ENCODE measurements around the gene NLE1.
"Not testable (repeated sequence)": the region's sequence is repeated elsewhere in the genome, so short reads cannot be mapped to it uniquely, and the experiment has no call there.

NLE1 gene

GRCh38 chr17:35141681-35142466 is at the start of gene NLE1:
Gene NLE1, minus strand, starts transcription at chr17:35142303. Its CDS starts 28 bp downstream, at chr17:35142275.
- Histone ChIP-seq H3K36me3 (ENCODE audit: control insufficient read depth, insufficient read depth, low read length) (no peaks in the 10 kb centered on the region), H3K27ac (ENCODE audit: low read depth, low read length) (no peak within 1 kb of the TSS), H3K9ac (ENCODE audit: low read length) (peak within 1 kb of the TSS; percentile 25), H3K27me3 (ENCODE audit: control insufficient read depth, insufficient read depth, low read length) (no peaks in the 10 kb centered on the region), H3K4me1 (ENCODE audit: control insufficient read depth, insufficient read depth, low read length) (peaks cover 2% of the 10 kb centered on the region), H3K4me3 (ENCODE audit: low read length) (peak within 1 kb of the TSS; percentile 62)

DNA sequence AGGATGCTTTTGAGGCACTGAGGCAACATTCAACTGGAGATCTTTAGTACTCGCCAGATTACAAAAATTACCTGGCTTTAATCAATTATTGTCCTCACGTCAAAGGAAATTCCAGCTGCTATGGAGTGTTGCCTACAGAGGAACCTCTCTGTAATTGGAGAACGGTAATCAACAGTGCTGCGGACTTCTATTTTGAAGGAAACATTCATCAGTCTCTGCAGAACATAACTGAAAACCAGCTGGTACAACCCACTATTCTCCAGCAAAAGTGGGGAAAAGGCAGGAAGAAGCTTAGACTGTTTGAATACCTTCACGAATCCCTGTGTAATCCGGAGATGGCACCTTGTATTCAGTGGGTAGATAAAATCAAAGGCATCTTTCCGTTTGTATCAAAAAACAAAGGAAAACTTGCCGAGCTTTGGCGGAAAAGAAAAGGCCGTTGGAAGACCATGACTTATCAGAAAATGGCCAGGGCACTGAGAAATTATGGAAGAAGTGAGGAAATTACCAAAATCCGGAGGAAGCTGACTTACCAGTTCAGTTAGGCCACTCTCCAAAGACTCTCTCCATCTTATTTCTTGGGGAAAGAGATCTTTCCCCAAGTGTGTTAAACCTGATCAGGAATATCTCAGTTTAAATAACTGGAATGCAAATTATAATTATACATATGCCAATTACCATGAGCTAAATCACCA is 49.0 kb upstream of the NLE1 start:
- no peak overlapping the region for H3K4me3 ChIP-seq (ENCODE audit: low read length)
- H3K9ac ChIP-seq (ENCODE audit: low read length), result no peak overlapping the region
- no peak overlapping the region for H3K27ac ChIP-seq (ENCODE audit: low read depth, low read length)
- no peaks in the 10 kb centered on the region for H3K27me3 ChIP-seq (ENCODE audit: control insufficient read depth, insufficient read depth, low read length)
- no peaks in the 10 kb centered on the region for H3K4me1 ChIP-seq (ENCODE audit: control insufficient read depth, insufficient read depth, low read length)
- no peaks in the 10 kb centered on the region for H3K36me3 ChIP-seq (ENCODE audit: control insufficient read depth, insufficient read depth, low read length)

GRCh38 chr17:35189291-35189690 is 47.2 kb upstream of the NLE1 start:
- H3K36me3 ChIP-seq (ENCODE audit: control insufficient read depth, insufficient read depth, low read length), result no peaks in the 10 kb centered on the region
- H3K4me1 ChIP-seq (ENCODE audit: control insufficient read depth, insufficient read depth, low read length), result no peaks in the 10 kb centered on the region
- H3K4me3 ChIP-seq (ENCODE audit: low read length), result no peak overlapping the region
- no peak overlapping the region for H3K27ac ChIP-seq (ENCODE audit: low read depth, low read length)
- no peaks in the 10 kb centered on the region for H3K27me3 ChIP-seq (ENCODE audit: control insufficient read depth, insufficient read depth, low read length)
- no peak overlapping the region for H3K9ac ChIP-seq (ENCODE audit: low read length)

GRCh38 chr17:35188111-35188510 is 46.0 kb upstream of the NLE1 start:
- Histone ChIP-seq H3K27ac (ENCODE audit: low read depth, low read length) (no peak overlapping the region), H3K36me3 (ENCODE audit: control insufficient read depth, insufficient read depth, low read length) (no peaks in the 10 kb centered on the region), H3K27me3 (ENCODE audit: control insufficient read depth, insufficient read depth, low read length) (no peaks in the 10 kb centered on the region), H3K9ac (ENCODE audit: low read length) (no peak overlapping the region), H3K4me1 (ENCODE audit: control insufficient read depth, insufficient read depth, low read length) (no peaks in the 10 kb centered on the region), H3K4me3 (ENCODE audit: low read length) (no peak overlapping the region)

DNA sequence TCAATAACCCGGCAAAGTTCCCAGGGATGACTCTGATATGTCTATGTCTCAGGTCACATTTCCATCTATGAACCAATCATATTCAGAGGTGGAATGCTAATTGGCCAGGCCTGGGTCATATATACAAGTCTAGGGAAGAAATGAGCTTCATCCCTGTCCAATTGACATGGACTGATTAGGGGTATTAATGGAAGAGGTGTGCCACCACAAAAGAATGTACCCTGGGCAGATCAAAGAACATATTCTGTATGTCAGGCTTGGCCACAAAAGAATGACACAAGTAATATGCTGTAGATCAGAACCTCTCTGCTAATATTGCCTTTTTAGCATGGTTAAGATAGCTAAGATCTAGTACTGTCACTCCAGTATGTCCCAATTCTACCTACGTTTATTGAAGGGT is 45.4 kb upstream of the NLE1 start:
- Histone ChIP-seq H3K27ac (ENCODE audit: low read depth, low read length) (no peak overlapping the region), H3K27me3 (ENCODE audit: control insufficient read depth, insufficient read depth, low read length) (no peaks in the 10 kb centered on the region), H3K4me3 (ENCODE audit: low read length) (no peak overlapping the region), H3K4me1 (ENCODE audit: control insufficient read depth, insufficient read depth, low read length) (no peaks in the 10 kb centered on the region), H3K36me3 (ENCODE audit: control insufficient read depth, insufficient read depth, low read length) (no peaks in the 10 kb centered on the region), H3K9ac (ENCODE audit: low read length) (no peak overlapping the region)

GRCh38 chr17:35185849-35186248 is 43.7 kb upstream of the NLE1 start:
- H3K4me1 ChIP-seq (ENCODE audit: control insufficient read depth, insufficient read depth, low read length), result no peaks in the 10 kb centered on the region
- no peaks in the 10 kb centered on the region for H3K36me3 ChIP-seq (ENCODE audit: control insufficient read depth, insufficient read depth, low read length)
- no peak overlapping the region for H3K4me3 ChIP-seq (ENCODE audit: low read length)

DNA sequence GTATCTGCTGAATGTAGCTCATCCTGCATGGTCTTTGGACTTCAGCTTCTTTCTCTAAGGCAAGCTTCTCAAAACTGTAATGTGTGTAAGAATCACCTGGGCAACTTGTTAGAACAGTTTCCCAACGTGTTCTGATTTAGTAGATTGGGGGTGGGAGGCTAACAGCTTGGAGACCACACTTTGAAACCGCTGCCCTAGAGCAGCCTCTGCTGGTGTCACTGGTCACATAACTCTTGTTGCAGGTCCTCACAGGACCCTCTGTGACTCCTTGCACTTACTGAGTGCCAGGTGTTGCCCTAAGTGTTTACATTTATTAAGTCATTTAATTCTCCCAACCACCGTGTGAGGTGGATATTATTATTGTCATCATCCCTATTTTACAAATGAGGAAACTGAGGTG is 42.2 kb upstream of the NLE1 start:
- H3K9ac ChIP-seq (ENCODE audit: low read length), result no peak overlapping the region
- no peaks in the 10 kb centered on the region for H3K36me3 ChIP-seq (ENCODE audit: control insufficient read depth, insufficient read depth, low read length)
- no peaks in the 10 kb centered on the region for H3K4me1 ChIP-seq (ENCODE audit: control insufficient read depth, insufficient read depth, low read length)
- no peak overlapping the region for H3K27ac ChIP-seq (ENCODE audit: low read depth, low read length)
- H3K27me3 ChIP-seq (ENCODE audit: control insufficient read depth, insufficient read depth, low read length), result no peaks in the 10 kb centered on the region
- H3K4me3 ChIP-seq (ENCODE audit: low read length), result no peak overlapping the region

More at GRCh38 chr17:35185849-35186248, 43.7 kb upstream of the NLE1 start:
- no peaks in the 10 kb centered on the region for H3K27me3 ChIP-seq (ENCODE audit: control insufficient read depth, insufficient read depth, low read length)
- H3K27ac ChIP-seq (ENCODE audit: low read depth, low read length), result no peak overlapping the region
- H3K9ac ChIP-seq (ENCODE audit: low read length), result no peak overlapping the region

DNA sequence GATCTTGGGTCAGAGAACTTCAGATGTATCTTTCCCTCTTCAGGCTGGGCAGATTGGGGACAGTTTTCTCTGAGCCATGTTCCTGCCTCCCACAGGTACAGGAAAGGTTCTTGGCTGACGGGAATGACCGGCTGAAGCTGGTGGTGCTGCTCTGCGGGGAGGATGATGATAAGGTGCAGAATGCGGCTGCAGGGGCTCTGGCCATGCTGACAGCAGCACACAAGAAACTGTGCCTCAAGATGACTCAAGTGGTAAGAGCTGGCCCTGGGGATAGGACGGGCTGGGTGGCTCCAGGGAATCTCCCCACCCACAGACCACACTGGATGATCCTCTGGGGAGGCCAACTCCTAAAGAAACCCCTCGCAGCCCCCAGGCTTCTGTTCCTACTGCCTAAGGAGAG is 41.2 kb upstream of the NLE1 start:
- Histone ChIP-seq H3K36me3 (ENCODE audit: control insufficient read depth, insufficient read depth, low read length) (no peaks in the 10 kb centered on the region), H3K9ac (ENCODE audit: low read length) (no peak overlapping the region), H3K4me3 (ENCODE audit: low read length) (no peak overlapping the region), H3K27ac (ENCODE audit: low read depth, low read length) (no peak overlapping the region), H3K4me1 (ENCODE audit: control insufficient read depth, insufficient read depth, low read length) (no peaks in the 10 kb centered on the region), H3K27me3 (ENCODE audit: control insufficient read depth, insufficient read depth, low read length) (no peaks in the 10 kb centered on the region)

DNA sequence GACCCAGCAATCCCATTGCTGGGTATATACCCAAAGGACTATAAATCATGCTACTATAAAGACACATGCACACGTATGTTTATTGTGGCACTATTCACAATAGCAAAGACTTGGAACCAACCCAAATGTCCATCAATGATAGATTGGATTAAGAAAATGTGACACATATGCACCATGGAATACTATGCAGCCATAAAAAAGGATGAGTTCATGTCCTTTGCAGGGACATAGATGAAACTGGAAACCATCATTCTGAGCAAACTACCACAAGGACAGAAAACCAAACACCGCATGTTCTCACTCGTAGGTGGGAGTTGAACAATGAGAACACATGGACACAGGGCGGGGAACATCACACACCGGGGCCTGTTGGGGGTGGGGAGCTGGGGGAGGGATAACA is 37.3 kb upstream of the NLE1 start:
- H3K27ac ChIP-seq (ENCODE audit: low read depth, low read length); H3K4me3 ChIP-seq (ENCODE audit: low read length); H3K36me3 ChIP-seq (ENCODE audit: control insufficient read depth, insufficient read depth, low read length); H3K4me1 ChIP-seq (ENCODE audit: control insufficient read depth, insufficient read depth, low read length); H3K9ac ChIP-seq (ENCODE audit: low read length); H3K27me3 ChIP-seq (ENCODE audit: control insufficient read depth, insufficient read depth, low read length): not testable (repeated sequence)

GRCh38 chr17:35176897-35177296 is 34.8 kb upstream of the NLE1 start:
- no peaks in the 10 kb centered on the region for H3K36me3 ChIP-seq (ENCODE audit: control insufficient read depth, insufficient read depth, low read length)
- H3K4me3 ChIP-seq (ENCODE audit: low read length), result no peak overlapping the region
- no peak overlapping the region for H3K9ac ChIP-seq (ENCODE audit: low read length)
- H3K4me1 ChIP-seq (ENCODE audit: control insufficient read depth, insufficient read depth, low read length), result no peaks in the 10 kb centered on the region
- no peak overlapping the region for H3K27ac ChIP-seq (ENCODE audit: low read depth, low read length)
- no peaks in the 10 kb centered on the region for H3K27me3 ChIP-seq (ENCODE audit: control insufficient read depth, insufficient read depth, low read length)

DNA sequence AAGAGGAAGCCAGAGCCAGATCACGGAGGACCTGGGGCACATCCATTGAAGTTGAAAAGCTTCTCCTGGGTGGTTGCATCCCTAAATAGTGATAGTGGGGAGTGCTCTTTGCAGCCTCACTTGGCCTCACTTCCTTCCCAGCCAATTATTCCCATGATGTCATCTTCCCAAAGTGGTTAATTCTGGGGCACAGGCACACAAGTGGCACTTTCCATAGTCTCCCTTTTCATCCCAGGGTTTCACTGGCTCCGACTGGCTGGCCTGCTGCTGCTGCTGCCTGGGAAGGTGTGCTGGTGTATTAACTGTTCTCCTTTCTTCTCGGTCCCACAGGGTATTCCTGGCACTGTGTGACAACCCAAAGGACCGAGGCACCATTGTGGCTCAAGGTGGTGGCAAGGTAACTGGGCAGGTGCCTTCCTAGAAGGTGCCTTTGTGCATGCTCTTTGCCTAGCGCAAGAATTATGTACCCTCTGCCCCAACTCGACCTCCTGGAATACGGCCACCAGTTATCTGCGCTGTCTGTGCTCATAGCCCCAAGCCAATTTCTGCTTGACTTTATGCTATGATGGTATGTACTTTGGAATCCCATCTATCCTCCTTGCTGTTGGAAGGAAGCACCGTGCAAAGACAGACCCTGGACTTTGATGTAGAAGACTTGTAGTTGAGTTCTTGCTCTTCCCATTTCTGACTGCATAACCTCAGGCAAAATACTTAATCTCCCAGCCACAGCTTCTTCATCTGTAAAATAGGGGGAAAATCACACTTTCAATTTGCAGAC is 33.7 kb upstream of the NLE1 start:
- H3K4me1 ChIP-seq (ENCODE audit: control insufficient read depth, insufficient read depth, low read length), result no peaks in the 10 kb centered on the region
- no peaks in the 10 kb centered on the region for H3K27me3 ChIP-seq (ENCODE audit: control insufficient read depth, insufficient read depth, low read length)
- H3K4me3 ChIP-seq (ENCODE audit: low read length), result no peak overlapping the region
- H3K36me3 ChIP-seq (ENCODE audit: control insufficient read depth, insufficient read depth, low read length), result no peaks in the 10 kb centered on the region
- no peak overlapping the region for H3K9ac ChIP-seq (ENCODE audit: low read length)
- H3K27ac ChIP-seq (ENCODE audit: low read depth, low read length), result no peak overlapping the region

GRCh38 chr17:35174835-35175334 is 32.8 kb upstream of the NLE1 start:
- Histone ChIP-seq H3K9ac (ENCODE audit: low read length) (no peak overlapping the region), H3K36me3 (ENCODE audit: control insufficient read depth, insufficient read depth, low read length) (no peaks in the 10 kb centered on the region)

More at GRCh38 chr17:35174835-35175334, 32.8 kb upstream of the NLE1 start:
- Histone ChIP-seq H3K27me3 (ENCODE audit: control insufficient read depth, insufficient read depth, low read length) (no peaks in the 10 kb centered on the region), H3K4me3 (ENCODE audit: low read length) (no peak overlapping the region), H3K4me1 (ENCODE audit: control insufficient read depth, insufficient read depth, low read length) (no peaks in the 10 kb centered on the region), H3K27ac (ENCODE audit: low read depth, low read length) (no peak overlapping the region)
